Measurements from ENCODE around the gene TBXA2R. TPM values are rescaled to one million over a fixed set of nuclear protein-coding genes. Genes with fewer than 3 reads are reported as not detected.

The TBXA2R gene
- total RNA-seq, 1 experiment from 2014 or later: 1.3 TPM

- Mint-ChIP-seq H3K36me3 (peaks cover 8% of the 10 kb centered on the region), H3K27ac (peak overlapping the region; percentile 87), H3K9me3 (no peaks in the 10 kb centered on the region), H3K4me3 (peak overlapping the region; percentile 71), H3K4me1 (peaks cover 21% of the 10 kb centered on the region), H3K27me3 (ENCODE audit: low read depth) (no peaks in the 10 kb centered on the region)
- peak; percentile 96 for TF ChIP-seq SP1 (CRISPR knock-in tag; conservative IDR thresholded peaks at IDR 0.05)
- TF ChIP-seq ZNF416 (CRISPR knock-in tag; IDR thresholded peaks at IDR 0.05): no peak
- DNase-seq (ENCODE audit: low spot score) (peak; percentile 100), ATAC-seq (peak; percentile 49)
- ChIA-PET POLR2A (interaction anchor here (0.8 to 1.4 kb wide), 3 partner anchors 18 to 189 kb away, joined by 3 to 4 read pairs (median 4); partner anchors contain the start of gene MRPL54), CTCF (interaction anchor here (0.5 to 6.5 kb wide), 13 partner anchors 8 to 1797 kb away, joined by 3 to 115 read pairs (median 4); partner anchors contain the start of gene GIPC3)
Observed at GRCh38 chr19:3573858-3574637, 32.6 kb downstream of the TBXA2R start.

- H3K27me3 Mint-ChIP-seq (ENCODE audit: low read depth): no peaks in the 10 kb centered on the region
- no peak for ATAC-seq
- peak overlapping the region; percentile 71 for H3K4me3 Mint-ChIP-seq
- H3K4me1 Mint-ChIP-seq: peaks cover 21% of the 10 kb centered on the region
- no peaks in the 10 kb centered on the region for H3K9me3 Mint-ChIP-seq
- DNase-seq (ENCODE audit: low spot score): peak; percentile 38
- CTCF ChIA-PET: interaction anchor here (0.5 to 6.5 kb wide), 10 partner anchors 9 to 1796 kb away, joined by 3 to 115 read pairs (median 4); partner anchors contain the start of gene GIPC3
- H3K27ac Mint-ChIP-seq: no peak overlapping the region
- POLR2A ChIA-PET: interaction anchor here (1.1 to 1.4 kb wide), 2 partner anchors 28 to 189 kb away, joined by 4 read pairs; partner anchors contain the start of gene MRPL54
- TF ChIP-seq ZBTB21 (CRISPR knock-in tag; IDR thresholded peaks at IDR 0.05; ENCODE audit: borderline replicate concordance): no peak
- TF ChIP-seq, protein P1, sequence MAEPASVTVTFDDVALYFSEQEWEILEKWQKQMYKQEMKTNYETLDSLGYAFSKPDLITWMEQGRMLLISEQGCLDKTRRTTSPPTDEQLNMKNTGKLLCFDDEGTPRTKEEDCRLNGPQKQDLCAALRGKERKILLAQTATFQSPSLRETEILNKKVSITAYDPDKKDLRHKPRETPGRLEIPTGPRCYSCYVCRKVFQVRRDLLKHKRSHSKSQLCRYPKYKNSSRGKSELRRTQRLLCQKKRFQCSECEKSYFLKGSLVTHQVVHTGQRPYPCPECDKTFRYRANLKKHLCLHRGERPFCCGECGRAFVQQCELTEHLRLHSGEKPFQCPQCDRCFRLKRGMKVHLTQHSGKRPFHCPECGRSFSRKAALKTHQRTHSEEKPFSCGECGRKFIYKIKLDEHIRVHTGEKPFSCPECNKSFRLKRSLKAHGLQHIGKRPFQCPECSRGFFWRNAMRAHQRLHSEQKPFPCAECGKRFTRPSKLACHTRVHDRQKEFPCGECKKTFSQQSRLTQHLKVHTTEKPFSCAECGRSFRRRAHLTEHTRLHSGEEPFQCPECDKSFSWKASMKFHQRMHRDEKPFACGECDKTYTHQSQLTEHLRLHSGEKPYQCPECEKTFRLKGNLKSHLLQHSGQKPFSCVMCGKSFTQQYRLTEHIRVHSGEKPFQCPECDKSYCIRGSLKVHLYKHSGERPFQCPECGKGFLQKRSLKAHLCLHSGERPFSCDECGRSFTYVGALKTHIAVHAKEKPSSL (CRISPR knock-in tag; conservative IDR thresholded peaks at IDR 0.05): no peak
- peak; percentile 100 for TF ChIP-seq ZNF121 (CRISPR knock-in tag; IDR thresholded peaks at IDR 0.05)
- TF ChIP-seq, protein P2, sequence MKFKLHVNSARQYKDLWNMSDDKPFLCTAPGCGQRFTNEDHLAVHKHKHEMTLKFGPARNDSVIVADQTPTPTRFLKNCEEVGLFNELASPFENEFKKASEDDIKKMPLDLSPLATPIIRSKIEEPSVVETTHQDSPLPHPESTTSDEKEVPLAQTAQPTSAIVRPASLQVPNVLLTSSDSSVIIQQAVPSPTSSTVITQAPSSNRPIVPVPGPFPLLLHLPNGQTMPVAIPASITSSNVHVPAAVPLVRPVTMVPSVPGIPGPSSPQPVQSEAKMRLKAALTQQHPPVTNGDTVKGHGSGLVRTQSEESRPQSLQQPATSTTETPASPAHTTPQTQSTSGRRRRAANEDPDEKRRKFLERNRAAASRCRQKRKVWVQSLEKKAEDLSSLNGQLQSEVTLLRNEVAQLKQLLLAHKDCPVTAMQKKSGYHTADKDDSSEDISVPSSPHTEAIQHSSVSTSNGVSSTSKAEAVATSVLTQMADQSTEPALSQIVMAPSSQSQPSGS (CRISPR knock-in tag; IDR thresholded peaks at IDR 0.05; ENCODE audit: borderline replicate concordance, low read depth): no peak
- TF ChIP-seq FOXJ3 (CRISPR knock-in tag; IDR thresholded peaks at IDR 0.05; ENCODE audit: borderline replicate concordance): no peak
- TF ChIP-seq ZNF423 (CRISPR knock-in tag; IDR thresholded peaks at IDR 0.05): peak; percentile 57; the same call in 1 of the 2 replicates
- TF ChIP-seq TP53 (CRISPR knock-in tag; IDR thresholded peaks at IDR 0.05): no peak
- TF ChIP-seq ZNF396 (CRISPR knock-in tag; IDR thresholded peaks at IDR 0.05; ENCODE audit: borderline replicate concordance): no peak
- TF ChIP-seq, protein P3, sequence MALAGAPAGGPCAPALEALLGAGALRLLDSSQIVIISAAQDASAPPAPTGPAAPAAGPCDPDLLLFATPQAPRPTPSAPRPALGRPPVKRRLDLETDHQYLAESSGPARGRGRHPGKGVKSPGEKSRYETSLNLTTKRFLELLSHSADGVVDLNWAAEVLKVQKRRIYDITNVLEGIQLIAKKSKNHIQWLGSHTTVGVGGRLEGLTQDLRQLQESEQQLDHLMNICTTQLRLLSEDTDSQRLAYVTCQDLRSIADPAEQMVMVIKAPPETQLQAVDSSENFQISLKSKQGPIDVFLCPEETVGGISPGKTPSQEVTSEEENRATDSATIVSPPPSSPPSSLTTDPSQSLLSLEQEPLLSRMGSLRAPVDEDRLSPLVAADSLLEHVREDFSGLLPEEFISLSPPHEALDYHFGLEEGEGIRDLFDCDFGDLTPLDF (CRISPR knock-in tag; IDR thresholded peaks at IDR 0.05): 0 out of 2 replicates have a peak, but pooled peaks have one; percentile 30
- no peak for TF ChIP-seq PRRX2 (CRISPR knock-in tag; IDR thresholded peaks at IDR 0.05)
- 0 out of 2 replicates have a peak, but pooled peaks have one; percentile 35 for TF ChIP-seq ESRRA (CRISPR knock-in tag; IDR thresholded peaks at IDR 0.05; ENCODE audit: borderline replicate concordance)
- TF ChIP-seq USF1 (CRISPR knock-in tag; IDR thresholded peaks at IDR 0.05): no peak
- no peak for TF ChIP-seq ATF6 (CRISPR knock-in tag; IDR thresholded peaks at IDR 0.05)
- TF ChIP-seq ZNF138 (CRISPR knock-in tag; conservative IDR thresholded peaks at IDR 0.05): no peak
- peaks cover 8% of the 10 kb centered on the region for H3K36me3 Mint-ChIP-seq
Observed at GRCh38 chr19:3573162-3573857, 33.4 kb downstream of the TBXA2R start.
